ENCODE results near the gene FAM228B. TPM values are rescaled to one million over a fixed set of nuclear protein-coding genes. Genes with fewer than 3 reads are reported as not detected.

FAM228B gene
- total RNA-seq, 1 donor from 2014 or later = 26.2 TPM

DNA sequence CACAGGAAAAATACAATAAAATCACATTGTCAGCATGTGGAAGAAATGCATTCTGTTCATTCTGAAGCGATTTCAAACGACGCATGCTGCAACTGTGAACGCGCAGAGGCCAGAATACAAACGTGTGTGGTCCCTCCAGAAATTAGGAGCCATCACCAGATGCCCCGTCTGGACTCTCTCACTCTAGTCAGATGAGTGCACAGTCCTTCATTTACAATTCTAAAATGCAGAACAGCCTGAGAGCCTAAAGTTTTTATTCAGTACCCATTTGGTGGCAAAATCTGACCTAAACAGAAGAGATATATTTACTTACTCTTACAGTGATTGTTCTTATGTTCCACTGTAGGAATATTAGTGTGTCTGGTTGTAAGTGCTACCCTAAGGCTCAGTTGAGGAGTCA is 88.1 kb downstream of the FAM228B start:
- H3K9me3 Mint-ChIP-seq = no peaks in the 10 kb centered on the region
- peaks cover 88% of the 10 kb centered on the region for H3K36me3 Mint-ChIP-seq (ENCODE audit: low read depth)
- no peak for DNase-seq
- H3K4me1 Mint-ChIP-seq = peaks cover 14% of the 10 kb centered on the region
- ChIA-PET POLR2A (no interaction called here), CTCF (no interaction called here)
- H3K27ac Mint-ChIP-seq = no peak overlapping the region
- ATAC-seq (ENCODE audit: low read depth) = no peak
- H3K27me3 Mint-ChIP-seq = no peaks in the 10 kb centered on the region
- H3K4me3 Mint-ChIP-seq = no peak overlapping the region
- TF ChIP-seq, protein P1, sequence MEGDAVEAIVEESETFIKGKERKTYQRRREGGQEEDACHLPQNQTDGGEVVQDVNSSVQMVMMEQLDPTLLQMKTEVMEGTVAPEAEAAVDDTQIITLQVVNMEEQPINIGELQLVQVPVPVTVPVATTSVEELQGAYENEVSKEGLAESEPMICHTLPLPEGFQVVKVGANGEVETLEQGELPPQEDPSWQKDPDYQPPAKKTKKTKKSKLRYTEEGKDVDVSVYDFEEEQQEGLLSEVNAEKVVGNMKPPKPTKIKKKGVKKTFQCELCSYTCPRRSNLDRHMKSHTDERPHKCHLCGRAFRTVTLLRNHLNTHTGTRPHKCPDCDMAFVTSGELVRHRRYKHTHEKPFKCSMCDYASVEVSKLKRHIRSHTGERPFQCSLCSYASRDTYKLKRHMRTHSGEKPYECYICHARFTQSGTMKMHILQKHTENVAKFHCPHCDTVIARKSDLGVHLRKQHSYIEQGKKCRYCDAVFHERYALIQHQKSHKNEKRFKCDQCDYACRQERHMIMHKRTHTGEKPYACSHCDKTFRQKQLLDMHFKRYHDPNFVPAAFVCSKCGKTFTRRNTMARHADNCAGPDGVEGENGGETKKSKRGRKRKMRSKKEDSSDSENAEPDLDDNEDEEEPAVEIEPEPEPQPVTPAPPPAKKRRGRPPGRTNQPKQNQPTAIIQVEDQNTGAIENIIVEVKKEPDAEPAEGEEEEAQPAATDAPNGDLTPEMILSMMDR (IDR thresholded peaks at IDR 0.05) = no peak
- intact Hi-C loops (cut with micrococcal nuclease) = no loop called here

DNA sequence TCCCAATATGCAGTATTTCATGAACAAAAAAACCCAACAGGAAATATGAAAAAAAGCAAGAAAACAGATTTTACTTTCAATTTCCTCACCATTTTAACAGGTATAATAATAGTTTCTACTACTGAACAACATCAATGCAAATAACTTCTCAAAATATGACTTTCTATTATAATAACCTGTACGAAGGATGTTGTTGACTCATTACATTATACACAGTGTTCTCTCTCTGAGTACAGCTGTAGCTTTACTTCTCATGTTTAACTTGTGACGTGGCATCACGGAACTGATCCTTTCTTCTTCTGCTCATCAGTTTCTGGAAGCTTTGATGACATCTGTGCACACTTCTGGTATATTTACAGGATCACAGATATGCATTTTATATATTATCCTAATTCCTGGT is 91.6 kb downstream of the FAM228B start:
- CTCF ChIA-PET = interaction anchor here (2.0 kb wide), 1 partner anchor 288 kb away, joined by 4 read pairs; the partner anchor contains the start of gene ATAD2B
- ATAC-seq (ENCODE audit: low read depth) (peak; percentile 92), DNase-seq (no peak)
- intact Hi-C loops (cut with micrococcal nuclease) = no loop called here
- Mint-ChIP-seq H3K4me3 (no peak overlapping the region), H3K9me3 (no peaks in the 10 kb centered on the region), H3K36me3 (ENCODE audit: low read depth) (peaks cover 85% of the 10 kb centered on the region), H3K4me1 (peaks cover 14% of the 10 kb centered on the region), H3K27me3 (no peaks in the 10 kb centered on the region), H3K27ac (peak overlapping the region; percentile 59)
- POLR2A ChIA-PET = interaction anchor here (0.7 to 1.0 kb wide), 2 partner anchors 9 to 91 kb away, joined by 3 to 10 read pairs; no protein-coding TSS in a partner anchor
- TF ChIP-seq, protein P1 (IDR thresholded peaks at IDR 0.05) = no peak

Other genes starting within 250 kb of the FAM228B start
- 64.5 and 85.5 TPM in 2 replicates for gene ATAD2B, start 196.3 kb upstream of the FAM228B start, total RNA-seq
- 9.4 and 12.8 TPM in 2 replicates for gene UBXN2A, start 183.0 kb upstream of the FAM228B start, total RNA-seq
- not detected in 2 replicates for gene MFSD2B, start 113.4 kb upstream of the FAM228B start, total RNA-seq
- 20.0 and 20.6 TPM in 2 replicates for gene WDCP, start 76.1 kb upstream of the FAM228B start, total RNA-seq
- 1.4 and 2.3 TPM in 2 replicates for gene FKBP1B, start 73.7 kb upstream of the FAM228B start, total RNA-seq
- 70.4 and 71.4 TPM in 2 replicates for gene SF3B6, start 47.1 kb upstream of the FAM228B start, total RNA-seq
- gene TP53I3, start 38.6 kb upstream of the FAM228B start, total RNA-seq = 4.4 and 6.3 TPM in 2 replicates
- gene PFN4, start 135 bp upstream of the FAM228B start, total RNA-seq = 0.34 and 0.60 TPM in 2 replicates
- gene FAM228A, start 51.6 kb downstream of the FAM228B start, total RNA-seq = not detected in 2 replicates
- 147 and 156 TPM in 2 replicates for gene ITSN2, start 237.1 kb downstream of the FAM228B start, total RNA-seq